Mesenchymal stem cell (in vitro differentiated cells and primary cell): Measurements from ENCODE around the gene LGALS12.
"Not testable (repeated sequence)": the region's sequence is repeated elsewhere in the genome, so short reads cannot be mapped to it uniquely, and the experiment has no call there.

Experiments used
- DNase-seq: peaks from one replicate; pipeline ENCODE4 v3.0.0-alpha.2; 2013
- H2AFZ ChIP-seq: one replicate; pipeline ENCODE4 v1.6.1; 2013; ENCODE audit warnings: low read depth, mild to moderate bottlenecking, control low read depth, inconsistent platforms, low read length, moderate library complexity
- H2AK5ac ChIP-seq: 2 replicates; pipeline ENCODE4 v1.6.1; 2013; ENCODE audit warnings: low read length, moderate library complexity, mild to moderate bottlenecking, inconsistent platforms; ENCODE audit not compliant: severe bottlenecking
- H2BK120ac ChIP-seq: one replicate; pipeline ENCODE4 v1.6.1; 2013; ENCODE audit warnings: low read depth, mild to moderate bottlenecking, inconsistent platforms, low read length, moderate library complexity
- H2BK12ac ChIP-seq, 2 experiments: one replicate each; pipeline ENCODE4 v1.6.1; 2013; ENCODE audit warnings: inconsistent platforms in 2 of 2, low read length in 2 of 2, mild to moderate bottlenecking in 2 of 2, moderate library complexity in 2 of 2, control low read depth in 1 of 2
- H2BK15ac ChIP-seq: one replicate; pipeline ENCODE4 v1.6.1; 2013; ENCODE audit warnings: mild to moderate bottlenecking, low read depth, inconsistent platforms; ENCODE audit not compliant: poor library complexity, severe bottlenecking
- H2BK5ac ChIP-seq: 2 replicates; pipeline ENCODE4 v1.6.1; 2013; ENCODE audit warnings: low read depth, mild to moderate bottlenecking, low read length, control low read depth, inconsistent platforms; ENCODE audit not compliant: poor library complexity, severe bottlenecking
- H3K14ac ChIP-seq, 2 experiments: one replicate each; pipeline ENCODE4 v1.6.1; 2013; ENCODE audit warnings: inconsistent platforms in 2 of 2, low read length in 2 of 2, control low read depth in 1 of 2, mild to moderate bottlenecking in 1 of 2, moderate library complexity in 1 of 2
- H3K18ac ChIP-seq, 2 experiments: one replicate each; pipeline ENCODE4 v1.6.1; 2013; ENCODE audit warnings: inconsistent platforms in 2 of 2, low read length in 2 of 2, control low read depth in 1 of 2, low read depth in 1 of 2, mild to moderate bottlenecking in 1 of 2
- H3K23ac ChIP-seq, 2 experiments: one replicate each; pipeline ENCODE4 v1.6.1; 2013; ENCODE audit warnings: inconsistent platforms in 2 of 2, low read length in 2 of 2, mild to moderate bottlenecking in 2 of 2, moderate library complexity in 2 of 2, control low read depth in 1 of 2
- H3K27ac ChIP-seq: 2 replicates; pipeline ENCODE4 v1.5.1; 2013; ENCODE audit warnings: mild to moderate bottlenecking, moderate library complexity, low read length, control low read depth, inconsistent platforms; ENCODE audit not compliant: poor library complexity, severe bottlenecking
- H3K27me3 ChIP-seq, 2 experiments: 2 replicates each; pipeline versions ENCODE4 v1.6.1 to v1.7.0; 2013; ENCODE audit warnings: low read length in 2 of 2, mild to moderate bottlenecking in 2 of 2, moderate library complexity in 2 of 2, control low read depth in 1 of 2, inconsistent platforms in 1 of 2; ENCODE audit not compliant: control insufficient read depth in 1 of 2, insufficient read depth in 1 of 2
- H3K36me3 ChIP-seq, 2 experiments: 2 replicates each; pipeline versions ENCODE4 v1.6.1 to v1.7.0; 2013; ENCODE audit warnings: low read length in 2 of 2, control low read depth in 1 of 2, inconsistent platforms in 1 of 2, low read depth in 1 of 2, mild to moderate bottlenecking in 1 of 2; ENCODE audit not compliant: insufficient read depth in 2 of 2, control insufficient read depth in 1 of 2
- H3K4ac ChIP-seq, 2 experiments: one replicate each; pipeline ENCODE4 v1.6.1; 2013; ENCODE audit warnings: inconsistent platforms in 2 of 2, low read length in 2 of 2, mild to moderate bottlenecking in 2 of 2, moderate library complexity in 2 of 2, control low read depth in 1 of 2, low read depth in 1 of 2
- H3K4me1 ChIP-seq: 2 replicates; pipeline ENCODE4 v1.6.1; 2013; ENCODE audit warnings: low read depth, low read length, control low read depth; ENCODE audit not compliant: control insufficient read depth, insufficient read depth
- H3K4me2 ChIP-seq: 2 replicates; pipeline ENCODE4 v1.6.1; 2013; ENCODE audit warnings: low read length, mild to moderate bottlenecking, inconsistent platforms; ENCODE audit not compliant: poor library complexity, severe bottlenecking
- H3K4me3 ChIP-seq, 2 experiments: 2 replicates each; pipeline versions ENCODE4 v1.5.1 to v1.7.0; 2013; ENCODE audit warnings: low read length in 2 of 2, mild to moderate bottlenecking in 2 of 2, control low read depth in 1 of 2, low read depth in 1 of 2; ENCODE audit not compliant: insufficient read depth in 1 of 2
- H3K79me1 ChIP-seq: replicated peaks from 2 replicates; pipeline ENCODE4 v1.6.1; 2013; ENCODE audit warnings: mild to moderate bottlenecking, control low read depth, low read length, inconsistent platforms; ENCODE audit not compliant: poor library complexity, severe bottlenecking
- H3K9ac ChIP-seq: 2 replicates; pipeline ENCODE4 v1.7.0; 2013; ENCODE audit warnings: mild to moderate bottlenecking, low read length, moderate library complexity
- H3K9me3 ChIP-seq: 2 replicates; pipeline ENCODE4 v1.7.0; 2013; ENCODE audit warnings: mild to moderate bottlenecking, low read length; ENCODE audit not compliant: control insufficient read depth
- H4K8ac ChIP-seq: one replicate; pipeline ENCODE4 v1.6.1; 2013; ENCODE audit warnings: inconsistent platforms, mild to moderate bottlenecking, low read length, moderate library complexity
- H4K91ac ChIP-seq: one replicate; pipeline ENCODE4 v1.6.1; 2013; ENCODE audit warnings: mild to moderate bottlenecking, low read length, inconsistent platforms
- WGBS: methylation state at CpG from one replicate; pipeline ENCODE4 v1.1.7; 2013; ENCODE audit warnings: mixed read lengths; 5-methylcytosine and 5-hydroxymethylcytosine counted together

LGALS12 gene

GRCh38 chr11:63548178-63548577, 42.3 kb downstream of the LGALS12 start:
- no peak overlapping the region for H3K14ac ChIP-seq
- H3K18ac ChIP-seq, result no peak overlapping the region
- H3K4me3 ChIP-seq, result no peak overlapping the region
- peaks cover 0 to 16% of the 10 kb centered on the region in 2 experiments for H3K36me3 ChIP-seq
- no peak overlapping the region for H3K4me2 ChIP-seq
- no peak overlapping the region for H2BK15ac ChIP-seq
- no peak overlapping the region for H2AFZ ChIP-seq
- no peak overlapping the region for H2BK120ac ChIP-seq
- no peak overlapping the region for H3K23ac ChIP-seq
- no peak for DNase-seq
- 61% methylated on average over 4 of the region's 4 CpGs for WGBS
- H3K4me1 ChIP-seq, result peaks cover 3% of the 10 kb centered on the region
- no peak overlapping the region for H2BK5ac ChIP-seq
- H3K27ac ChIP-seq, result no peak overlapping the region
- no peak overlapping the region for H3K4ac ChIP-seq
- H3K79me1 ChIP-seq, result no peaks in the 10 kb centered on the region
- H3K9ac ChIP-seq, result no peak overlapping the region
- H2BK12ac ChIP-seq, result no peak overlapping the region
- H4K91ac ChIP-seq, result no peak overlapping the region
- H4K8ac ChIP-seq, result no peak overlapping the region
- no peaks in the 10 kb centered on the region for H3K9me3 ChIP-seq
- no peaks in the 10 kb centered on the region for H3K27me3 ChIP-seq
- no peak overlapping the region for H2AK5ac ChIP-seq

- H3K23ac ChIP-seq, result no peak overlapping the region
- no peak overlapping the region for H2BK120ac ChIP-seq
- H2BK12ac ChIP-seq, result no peak overlapping the region
- no peak overlapping the region for H3K18ac ChIP-seq
- no peak overlapping the region for H3K27ac ChIP-seq
- no peak overlapping the region for H4K8ac ChIP-seq
- H3K27me3 ChIP-seq, result no peaks in the 10 kb centered on the region
- peaks cover 0 to 15% of the 10 kb centered on the region in 2 experiments for H3K36me3 ChIP-seq
- H2BK5ac ChIP-seq, result no peak overlapping the region
- no peak overlapping the region for H4K91ac ChIP-seq
- H3K9ac ChIP-seq, result no peak overlapping the region
- peaks cover 8% of the 10 kb centered on the region for H3K4me1 ChIP-seq
- H3K4me2 ChIP-seq, result no peak overlapping the region
- no peak for DNase-seq
- no peak overlapping the region for H3K4ac ChIP-seq
- H2AFZ ChIP-seq, result no peak overlapping the region
- no peaks in the 10 kb centered on the region for H3K9me3 ChIP-seq
- H3K79me1 ChIP-seq, result no peaks in the 10 kb centered on the region
- no peak overlapping the region for H2AK5ac ChIP-seq
- H3K14ac ChIP-seq, result no peak overlapping the region
- no peak overlapping the region for H3K4me3 ChIP-seq
- WGBS, result 88% methylated on average over 4 of the region's 4 CpGs
- no peak overlapping the region for H2BK15ac ChIP-seq
These were observed 43.5 kb downstream of the LGALS12 start for GRCh38 chr11:63549411-63549810.

- H3K79me1 ChIP-seq, H3K18ac ChIP-seq, H3K4me1 ChIP-seq, H2BK120ac ChIP-seq, H2BK5ac ChIP-seq, H4K91ac ChIP-seq, H3K9me3 ChIP-seq, H3K9ac ChIP-seq, H3K27ac ChIP-seq, H2BK12ac ChIP-seq, H3K14ac ChIP-seq, H3K4ac ChIP-seq, H2BK15ac ChIP-seq, H3K4me2 ChIP-seq, H3K4me3 ChIP-seq, H3K36me3 ChIP-seq, DNase-seq, H2AK5ac ChIP-seq, H2AFZ ChIP-seq, H3K23ac ChIP-seq, H4K8ac ChIP-seq, H3K27me3 ChIP-seq: not testable (repeated sequence)
- 89% methylated on average over 29 of the region's 31 CpGs for WGBS
These were observed 44.3 kb downstream of the LGALS12 start for GRCh38 chr11:63550156-63550700.

GRCh38 chr11:63551091-63551888, 45.4 kb downstream of the LGALS12 start:
- H3K18ac ChIP-seq, result no peak overlapping the region
- no peak overlapping the region for H4K91ac ChIP-seq
- no peak overlapping the region for H3K9ac ChIP-seq
- no peak overlapping the region for H2AK5ac ChIP-seq
- peaks cover 8% of the 10 kb centered on the region for H3K4me1 ChIP-seq
- no peak overlapping the region for H4K8ac ChIP-seq
- H3K9me3 ChIP-seq, result no peaks in the 10 kb centered on the region
- no peak overlapping the region for H3K4me2 ChIP-seq
- H2AFZ ChIP-seq, result no peak overlapping the region
- H2BK120ac ChIP-seq, result no peak overlapping the region
- no peak overlapping the region for H3K4ac ChIP-seq
- H2BK5ac ChIP-seq, result no peak overlapping the region
- H3K14ac ChIP-seq, result no peak overlapping the region
- H3K79me1 ChIP-seq, result no peaks in the 10 kb centered on the region
- H3K23ac ChIP-seq, result no peak overlapping the region
- no peak overlapping the region for H3K4me3 ChIP-seq
- peaks cover 0 to 8% of the 10 kb centered on the region in 2 experiments for H3K27me3 ChIP-seq
- no peaks in the 10 kb centered on the region for H3K36me3 ChIP-seq
- no peak overlapping the region for H2BK12ac ChIP-seq
- DNase-seq, result no peak
- 91% methylated on average over 27 of the region's 27 CpGs for WGBS
- H3K27ac ChIP-seq, result no peak overlapping the region
- H2BK15ac ChIP-seq, result no peak overlapping the region
